ENCODE data around the gene TRIM65. TPM values are rescaled to one million over a fixed set of nuclear protein-coding genes. Genes with fewer than 3 reads are reported as not detected.

Gene TRIM65
- total RNA-seq, 6 experiments from 2014 or later, result 5.9 to 8.1 (median 7.6) TPM

DNA sequence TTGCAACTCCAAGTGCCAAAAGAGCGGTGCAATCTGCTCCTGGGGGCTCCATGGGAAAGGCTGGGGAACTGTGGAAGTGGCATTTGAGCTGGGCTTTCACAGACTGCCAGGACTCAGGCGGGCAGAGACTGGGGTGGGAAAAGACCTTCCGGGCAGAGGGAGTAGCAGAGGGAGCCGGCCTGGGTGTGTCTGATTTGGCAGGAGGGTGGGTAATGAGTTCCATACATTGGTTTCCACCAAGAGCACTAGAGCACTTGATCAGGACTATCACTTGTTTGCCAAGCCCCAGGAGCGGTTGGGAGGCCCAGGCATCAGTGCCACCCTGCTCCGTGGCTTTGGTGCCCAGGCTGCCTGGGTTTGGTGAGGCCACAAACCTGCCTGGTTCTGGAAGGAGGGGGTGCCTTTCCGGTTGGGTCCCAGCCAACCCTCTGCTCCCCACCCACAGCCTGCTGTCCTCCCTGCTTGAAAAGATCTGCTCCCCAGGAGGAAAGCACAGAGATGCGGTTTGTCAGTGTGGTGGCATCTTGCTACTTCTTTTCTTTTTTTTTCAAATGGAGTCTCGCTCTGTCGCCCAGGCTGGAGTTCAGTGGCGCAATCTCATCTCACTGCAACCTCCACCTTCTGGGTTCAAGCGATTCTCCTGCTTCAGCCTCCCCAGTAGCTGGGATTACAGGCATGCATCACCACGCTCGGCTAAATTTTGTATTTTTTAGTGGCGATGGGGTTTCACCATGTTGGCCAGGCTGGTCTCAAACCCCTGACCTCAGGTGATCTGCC, 14.9 kb downstream of the TRIM65 start:
- TF ChIP-seq, protein P1, sequence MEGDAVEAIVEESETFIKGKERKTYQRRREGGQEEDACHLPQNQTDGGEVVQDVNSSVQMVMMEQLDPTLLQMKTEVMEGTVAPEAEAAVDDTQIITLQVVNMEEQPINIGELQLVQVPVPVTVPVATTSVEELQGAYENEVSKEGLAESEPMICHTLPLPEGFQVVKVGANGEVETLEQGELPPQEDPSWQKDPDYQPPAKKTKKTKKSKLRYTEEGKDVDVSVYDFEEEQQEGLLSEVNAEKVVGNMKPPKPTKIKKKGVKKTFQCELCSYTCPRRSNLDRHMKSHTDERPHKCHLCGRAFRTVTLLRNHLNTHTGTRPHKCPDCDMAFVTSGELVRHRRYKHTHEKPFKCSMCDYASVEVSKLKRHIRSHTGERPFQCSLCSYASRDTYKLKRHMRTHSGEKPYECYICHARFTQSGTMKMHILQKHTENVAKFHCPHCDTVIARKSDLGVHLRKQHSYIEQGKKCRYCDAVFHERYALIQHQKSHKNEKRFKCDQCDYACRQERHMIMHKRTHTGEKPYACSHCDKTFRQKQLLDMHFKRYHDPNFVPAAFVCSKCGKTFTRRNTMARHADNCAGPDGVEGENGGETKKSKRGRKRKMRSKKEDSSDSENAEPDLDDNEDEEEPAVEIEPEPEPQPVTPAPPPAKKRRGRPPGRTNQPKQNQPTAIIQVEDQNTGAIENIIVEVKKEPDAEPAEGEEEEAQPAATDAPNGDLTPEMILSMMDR (IDR thresholded peaks at IDR 0.05), result no peak
- TF ChIP-seq POLR2A (IDR thresholded peaks at IDR 0.05), result no peak
- ATAC-seq, result no peak
- Histone ChIP-seq H3K27me3 (no peaks in the 10 kb centered on the region), H3K4me1 (peaks cover 0 to 12% (median 0%) of the 10 kb centered on the region in 4 donors), H3K27ac (no peak overlapping the region), H3K36me3 (no peaks in the 10 kb centered on the region), H3K9me3 (no peaks in the 10 kb centered on the region), H3K4me3 (no peak overlapping the region)
- no peak for DNase-seq
- intact Hi-C loops (cut with DNase I), result no loop called here
- 90% methylated on average over 8 of the region's 15 CpGs for WGBS (ENCODE audit: insufficient coverage, low coverage, low lambda C conversion rate, missing lambda C conversion rate)

GRCh38 chr17:75880266-75880665, 16.5 kb downstream of the TRIM65 start:
- peaks cover 0 to 27% (median 7%) of the 10 kb centered on the region in 4 donors for H3K4me1 ChIP-seq
- intact Hi-C loops (cut with DNase I), result no loop called here
- DNase-seq, result no peak
- WGBS (ENCODE audit: insufficient coverage, low coverage, low lambda C conversion rate, missing lambda C conversion rate), result 79% methylated on average over 6 of the region's 7 CpGs
- H3K27ac ChIP-seq, result no peak overlapping the region
- H3K9me3 ChIP-seq, result no peaks in the 10 kb centered on the region
- no peaks in the 10 kb centered on the region for H3K36me3 ChIP-seq
- no peaks in the 10 kb centered on the region for H3K27me3 ChIP-seq
- no peak for ATAC-seq
- TF ChIP-seq, protein P1 (IDR thresholded peaks at IDR 0.05), result no peak
- TF ChIP-seq POLR2A (IDR thresholded peaks at IDR 0.05), result no peak
- H3K4me3 ChIP-seq, result no peak overlapping the region

DNA sequence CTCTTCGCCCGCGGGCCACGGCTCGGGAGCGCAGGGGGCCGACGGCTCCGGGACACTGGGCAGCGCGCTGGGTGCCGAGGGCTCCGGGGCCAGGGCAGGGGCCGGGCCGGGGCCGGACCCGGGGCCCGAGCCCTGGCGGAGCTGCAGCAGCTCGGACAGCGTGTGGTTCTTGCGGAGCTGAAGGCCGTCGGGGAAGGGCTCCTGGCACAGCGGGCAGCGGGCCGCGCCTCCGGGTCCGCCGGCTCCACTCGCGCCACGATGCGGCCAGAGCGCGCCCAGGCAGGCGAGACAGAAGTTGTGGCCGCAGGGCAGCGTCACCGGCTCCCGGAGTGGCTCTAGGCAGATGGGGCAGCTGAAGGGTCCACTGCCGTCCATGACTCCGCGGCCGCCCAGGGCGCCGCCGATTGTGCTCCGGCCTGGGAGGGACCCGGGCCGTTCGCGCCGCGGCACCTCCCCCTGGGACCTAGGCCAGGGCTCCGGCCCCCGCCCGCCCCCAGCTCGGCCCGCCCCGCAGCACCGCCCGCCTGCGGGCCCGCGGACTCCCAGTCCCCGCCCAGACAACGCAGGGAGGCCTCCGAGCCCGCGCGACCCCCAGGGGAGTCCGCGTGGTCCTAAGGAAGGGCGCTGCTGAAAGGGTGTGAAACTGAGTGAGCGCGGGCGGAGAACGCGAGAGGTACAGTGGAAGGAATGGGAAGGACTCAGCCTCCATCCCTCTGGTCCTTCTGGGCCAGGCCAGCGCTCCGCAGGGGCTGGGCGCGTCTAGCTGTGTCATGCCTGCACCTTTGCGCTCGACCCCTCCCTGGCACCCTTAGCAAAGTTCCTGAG, 18.4 kb downstream of the TRIM65 start, which contains the start of gene TRIM47:
Gene TRIM47, minus strand, starts transcription at position 408 of the 825 bp plus-strand sequence. Its CDS starts 33 bp downstream, at position 375.
- peak; percentile 73 for TF ChIP-seq POLR2A (IDR thresholded peaks at IDR 0.05)
- TF ChIP-seq, protein P1 (IDR thresholded peaks at IDR 0.05), result no peak
- peak; percentile 44 to 69 (median 60) for ATAC-seq
- 0% methylated on average over 11 of the region's 87 CpGs for WGBS (ENCODE audit: insufficient coverage, low coverage, low lambda C conversion rate, missing lambda C conversion rate)
- H3K27ac ChIP-seq, result peak within 1 kb of the TSS; percentile 67 to 89 (median 76)
- no peaks in the 10 kb centered on the region for H3K27me3 ChIP-seq
- peaks cover 0 to 27% (median 8%) of the 10 kb centered on the region in 4 donors for H3K4me1 ChIP-seq
- peaks cover 0 to 7% (median 0%) of the 10 kb centered on the region in 4 donors for H3K36me3 ChIP-seq
- DNase-seq, result peak; percentile 79 to 83 (median 81)
- intact Hi-C loops (cut with DNase I), result no loop called here
- H3K9me3 ChIP-seq, result no peaks in the 10 kb centered on the region
- H3K4me3 ChIP-seq, result peak within 1 kb of the TSS; percentile 61 to 70 (median 66)

DNA sequence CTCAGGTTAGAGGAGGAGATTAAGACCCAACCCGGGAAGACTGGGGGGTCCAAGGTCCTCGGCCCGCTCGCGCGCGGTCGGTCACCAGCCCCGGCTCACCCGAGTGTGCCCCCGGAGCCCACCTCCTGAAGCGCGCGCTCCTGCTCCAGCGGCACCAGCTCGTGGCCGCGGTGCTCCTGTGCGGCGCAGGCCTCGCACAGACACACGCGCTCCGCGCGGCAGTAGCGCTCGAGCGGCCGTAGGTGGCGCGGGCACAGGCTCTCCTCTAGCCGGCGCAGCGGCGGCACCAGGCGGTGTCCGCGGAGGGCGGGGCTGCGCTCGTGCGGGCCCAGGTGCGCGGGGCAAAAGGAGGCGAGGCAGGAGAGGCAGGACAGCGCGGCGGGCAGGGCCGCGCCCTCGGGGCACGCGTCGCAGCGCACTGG, 19.0 kb downstream of the TRIM65 start:
- TF ChIP-seq POLR2A (IDR thresholded peaks at IDR 0.05), result no peak
- TF ChIP-seq, protein P1 (IDR thresholded peaks at IDR 0.05), result peak; percentile 27 to 44 (median 36)
- Histone ChIP-seq H3K27ac (peak overlapping the region; percentile 67 to 89 (median 76)), H3K36me3 (peaks cover 0 to 7% (median 0%) of the 10 kb centered on the region in 4 donors), H3K27me3 (no peaks in the 10 kb centered on the region), H3K4me1 (peaks cover 0 to 33% (median 9%) of the 10 kb centered on the region in 4 donors), H3K9me3 (no peaks in the 10 kb centered on the region), H3K4me3 (peak overlapping the region; percentile 61 to 70 (median 66))
- DNase-seq (peak; percentile 76 to 83 (median 83)), ATAC-seq (peak; percentile 19 to 71 (median 54))
- 0% methylated on average over 8 of the region's 56 CpGs for WGBS (ENCODE audit: insufficient coverage, low coverage, low lambda C conversion rate, missing lambda C conversion rate)
- intact Hi-C loops (cut with DNase I), result no loop called here

Measured in right lobe of liver (tissue), 6 donors.